BE2C (cell line): ENCODE results near the gene LRRC75A.

Source experiments
- DNase-seq: peaks from one replicate; pipeline ENCODE4 v3.0.0-alpha.2; 2020
- H3K27me3 ChIP-seq: fragments of 250-450 bp; sonication (Bioruptor Pico); 2 replicates; pipeline ENCODE4 v1.5.1; 2020; ENCODE audit warnings: mild to moderate bottlenecking
- H3K36me3 ChIP-seq: fragments of 250-450 bp; sonication (Bioruptor Pico); 2 replicates; pipeline ENCODE4 v1.5.1; 2020; ENCODE audit warnings: mild to moderate bottlenecking
- H3K4me1 ChIP-seq: fragments of 250-450 bp; sonication (Bioruptor Pico); 2 replicates; pipeline ENCODE4 v1.5.1; 2020
- H3K4me3 ChIP-seq: 2 replicates; pipeline ENCODE4 v1.5.1; 2011; ENCODE audit warnings: low read depth, low read length
- H3K9me3 ChIP-seq: fragments of 250-450 bp; sonication (Bioruptor Pico); 2 replicates; pipeline ENCODE4 v1.5.1; 2020
- TF ChIP-seq, protein P1 (sequence below): IDR thresholded peaks from 2 replicates; pipeline ENCODE4 v1.5.1; 2012; ENCODE audit warnings: mild to moderate bottlenecking, low read depth, low read length

Gene LRRC75A

DNA sequence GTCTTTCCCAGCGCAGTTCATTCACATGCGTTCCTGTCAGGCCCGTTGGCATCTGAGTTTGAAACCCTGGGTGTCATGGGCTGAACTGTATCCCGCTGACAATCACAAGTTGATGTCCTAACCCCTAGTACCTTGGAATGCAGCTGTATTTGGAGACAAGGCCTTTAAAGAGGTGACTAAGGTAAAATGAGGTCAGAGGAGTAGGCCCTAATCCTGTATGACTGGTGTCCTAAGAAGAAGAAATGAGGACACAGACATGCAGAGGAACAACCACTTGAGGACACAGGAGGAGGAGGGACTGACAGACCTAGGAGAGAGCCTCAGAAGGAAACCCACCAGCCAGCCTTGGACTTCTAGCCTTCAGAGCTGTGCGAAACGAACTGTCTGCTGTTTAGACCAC is 43.5 kb downstream of the LRRC75A start:
- H3K27me3 ChIP-seq: no peaks in the 10 kb centered on the region
- H3K4me3 ChIP-seq: no peak overlapping the region
- TF ChIP-seq, protein P1, sequence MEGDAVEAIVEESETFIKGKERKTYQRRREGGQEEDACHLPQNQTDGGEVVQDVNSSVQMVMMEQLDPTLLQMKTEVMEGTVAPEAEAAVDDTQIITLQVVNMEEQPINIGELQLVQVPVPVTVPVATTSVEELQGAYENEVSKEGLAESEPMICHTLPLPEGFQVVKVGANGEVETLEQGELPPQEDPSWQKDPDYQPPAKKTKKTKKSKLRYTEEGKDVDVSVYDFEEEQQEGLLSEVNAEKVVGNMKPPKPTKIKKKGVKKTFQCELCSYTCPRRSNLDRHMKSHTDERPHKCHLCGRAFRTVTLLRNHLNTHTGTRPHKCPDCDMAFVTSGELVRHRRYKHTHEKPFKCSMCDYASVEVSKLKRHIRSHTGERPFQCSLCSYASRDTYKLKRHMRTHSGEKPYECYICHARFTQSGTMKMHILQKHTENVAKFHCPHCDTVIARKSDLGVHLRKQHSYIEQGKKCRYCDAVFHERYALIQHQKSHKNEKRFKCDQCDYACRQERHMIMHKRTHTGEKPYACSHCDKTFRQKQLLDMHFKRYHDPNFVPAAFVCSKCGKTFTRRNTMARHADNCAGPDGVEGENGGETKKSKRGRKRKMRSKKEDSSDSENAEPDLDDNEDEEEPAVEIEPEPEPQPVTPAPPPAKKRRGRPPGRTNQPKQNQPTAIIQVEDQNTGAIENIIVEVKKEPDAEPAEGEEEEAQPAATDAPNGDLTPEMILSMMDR: no peak
- H3K9me3 ChIP-seq: no peaks in the 10 kb centered on the region
- H3K36me3 ChIP-seq: peaks cover 32% of the 10 kb centered on the region
- DNase-seq: no peak
- peaks cover 3% of the 10 kb centered on the region for H3K4me1 ChIP-seq

DNA sequence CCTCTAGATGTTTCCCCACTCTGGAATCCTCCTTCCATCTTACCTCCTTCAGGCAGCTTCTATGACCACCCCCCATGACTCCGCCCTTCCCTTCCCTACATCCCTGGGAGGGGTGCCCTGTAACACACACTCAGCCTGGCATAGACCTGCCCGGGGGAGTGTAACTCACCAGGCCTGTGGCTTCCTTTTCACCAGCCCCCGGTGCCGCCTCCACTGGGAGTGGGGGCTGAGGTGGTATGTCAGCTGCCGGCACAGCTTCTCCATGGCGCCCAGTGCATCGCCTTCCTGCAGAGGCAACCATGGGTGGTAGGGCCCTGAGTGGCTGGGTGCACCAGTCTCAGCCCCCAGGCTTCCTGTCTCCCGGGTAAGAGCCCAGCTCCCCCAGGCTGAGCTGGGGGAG is 44.3 kb downstream of the LRRC75A start:
- H3K4me1 ChIP-seq: peaks cover 3% of the 10 kb centered on the region
- H3K4me3 ChIP-seq: no peak overlapping the region
- H3K9me3 ChIP-seq: no peaks in the 10 kb centered on the region
- H3K27me3 ChIP-seq: no peaks in the 10 kb centered on the region
- peaks cover 40% of the 10 kb centered on the region for H3K36me3 ChIP-seq
- no peak for DNase-seq
- TF ChIP-seq, protein P1: no peak

DNA sequence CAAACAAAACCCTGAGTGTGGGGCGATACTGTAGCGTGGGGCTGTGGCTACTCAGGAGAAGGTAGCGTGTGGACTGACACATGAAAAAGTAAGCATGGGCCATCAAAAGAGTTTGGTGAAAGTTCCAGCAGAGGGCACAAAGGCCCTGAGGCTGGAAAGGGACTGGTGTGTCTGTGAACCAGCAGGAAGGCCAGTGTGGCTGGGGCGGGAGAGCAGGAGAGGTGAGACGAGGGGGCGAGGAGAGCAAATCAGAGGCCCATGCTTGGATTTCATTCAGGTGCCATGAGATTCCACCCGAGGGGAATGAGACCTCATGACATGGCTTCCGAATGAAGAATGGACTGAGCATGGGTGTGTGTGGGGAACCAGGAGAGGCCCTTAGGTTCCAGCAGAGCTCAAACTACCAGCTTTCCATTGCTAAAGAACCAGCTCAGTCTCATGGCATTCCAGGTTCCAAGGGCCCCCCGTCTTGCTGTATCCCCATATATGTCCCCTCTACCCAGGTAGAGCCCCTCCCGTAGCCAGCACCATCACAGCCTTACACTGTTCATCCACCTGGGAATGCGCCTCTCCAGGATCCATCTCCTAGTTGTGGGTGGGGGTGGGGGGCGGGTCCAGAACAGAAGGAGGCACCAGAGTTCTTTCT is 45.5 kb downstream of the LRRC75A start:
- H3K4me3 ChIP-seq: no peak overlapping the region
- H3K27me3 ChIP-seq: no peaks in the 10 kb centered on the region
- peaks cover 3% of the 10 kb centered on the region for H3K4me1 ChIP-seq
- H3K36me3 ChIP-seq: peaks cover 53% of the 10 kb centered on the region
- no peaks in the 10 kb centered on the region for H3K9me3 ChIP-seq
- no peak for DNase-seq
- TF ChIP-seq, protein P1: no peak

DNA sequence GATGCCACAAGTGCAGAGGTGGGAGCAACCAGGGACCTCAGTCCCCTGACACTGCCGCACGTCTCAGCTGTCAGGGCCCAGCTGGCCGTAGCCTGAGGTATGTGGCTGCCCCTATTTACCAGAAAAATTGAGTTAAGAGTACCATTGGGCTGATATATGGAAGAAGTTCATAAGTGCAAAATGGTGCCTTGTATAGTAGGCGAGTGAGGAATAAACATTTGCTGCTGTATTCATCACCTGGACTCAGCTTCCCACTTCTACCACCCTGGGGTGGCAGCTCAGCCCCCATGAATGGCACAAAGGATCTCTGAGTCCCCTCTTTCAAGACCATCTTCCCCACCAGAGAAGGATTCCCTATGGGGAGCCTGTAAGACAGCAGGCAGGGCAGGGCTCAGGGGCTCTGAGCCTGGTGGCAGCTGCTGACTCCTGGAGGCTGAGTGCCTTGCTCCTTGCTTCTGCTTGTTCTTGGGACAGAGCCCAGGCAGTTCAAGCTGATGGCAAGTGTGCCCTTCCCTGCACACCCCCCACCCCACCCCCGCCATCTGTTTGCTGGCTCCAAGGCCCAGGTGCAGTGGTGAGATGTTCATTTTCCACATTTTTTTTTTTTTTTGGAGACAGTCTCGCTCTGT is 47.6 kb downstream of the LRRC75A start:
- H3K4me3 ChIP-seq: no peak overlapping the region
- no peaks in the 10 kb centered on the region for H3K27me3 ChIP-seq
- H3K4me1 ChIP-seq: peaks cover 3% of the 10 kb centered on the region
- DNase-seq: peak; percentile 37
- peaks cover 74% of the 10 kb centered on the region for H3K36me3 ChIP-seq
- no peaks in the 10 kb centered on the region for H3K9me3 ChIP-seq
- TF ChIP-seq, protein P1: no peak

DNA sequence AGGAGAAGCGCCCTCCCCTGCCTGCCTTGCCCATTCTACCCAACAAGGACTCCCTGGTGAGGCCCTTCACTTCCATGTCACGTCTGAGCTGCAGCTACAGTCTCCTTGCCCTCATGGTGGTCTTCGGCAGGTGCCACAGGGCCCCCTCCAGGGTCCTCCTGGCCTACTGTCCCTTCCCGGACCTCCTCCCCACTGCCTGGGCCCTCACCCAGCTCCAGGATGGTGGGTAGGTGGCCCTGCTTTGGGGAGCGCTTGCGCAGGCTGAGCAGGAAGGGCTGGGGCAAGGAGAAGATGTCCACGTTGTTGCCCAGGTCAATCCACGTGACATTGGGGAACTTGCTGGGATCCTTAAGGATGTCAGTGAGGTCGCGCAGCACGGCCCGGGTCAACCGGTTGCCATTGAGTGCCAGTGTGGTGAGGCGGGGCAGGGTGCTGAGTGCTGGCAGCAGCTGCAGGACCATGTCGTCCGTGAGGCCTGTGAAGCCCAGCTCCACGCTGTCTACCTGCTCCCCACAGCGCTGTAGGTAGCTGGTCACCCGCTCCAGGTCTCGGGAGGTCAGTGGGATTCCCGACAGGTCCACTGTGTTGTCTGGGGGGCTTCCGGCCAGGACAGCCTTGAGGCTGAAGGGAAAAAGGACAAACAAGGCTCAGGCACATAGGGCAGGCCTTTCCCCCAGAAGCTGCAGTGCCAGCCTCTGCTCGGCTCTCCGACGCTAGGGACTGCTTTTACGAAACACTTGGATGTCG is 48.3 kb downstream of the LRRC75A start:
- Histone ChIP-seq H3K4me1 (peaks cover 3% of the 10 kb centered on the region), H3K4me3 (no peak overlapping the region), H3K27me3 (no peaks in the 10 kb centered on the region), H3K9me3 (no peaks in the 10 kb centered on the region), H3K36me3 (peaks cover 75% of the 10 kb centered on the region)
- TF ChIP-seq, protein P1: no peak
- DNase-seq: no peak
